HEK293 (cell line): Measurements from ENCODE around the gene ZNF831.

Experiments used
- ZBTB21 ChIP-seq: fragments of 450-650 bp; formaldehyde crosslinking; IDR thresholded peaks from 2 replicates; pipeline ENCODE4 v1.5.1; 2017; ENCODE audit warnings: missing biosample characterization, missing genetic modification characterization
- ZNF324 ChIP-seq: fragments of 450-650 bp; formaldehyde crosslinking; IDR thresholded peaks from 2 replicates; pipeline ENCODE4 v1.5.1; 2016; ENCODE audit warnings: missing biosample characterization, missing genetic modification characterization
- TF ChIP-seq, protein P1 (sequence below): fragments of 450-650 bp; formaldehyde crosslinking; IDR thresholded peaks from 2 replicates; pipeline ENCODE4 v1.5.1; 2016; ENCODE audit warnings: missing biosample characterization, missing genetic modification characterization

DNA sequence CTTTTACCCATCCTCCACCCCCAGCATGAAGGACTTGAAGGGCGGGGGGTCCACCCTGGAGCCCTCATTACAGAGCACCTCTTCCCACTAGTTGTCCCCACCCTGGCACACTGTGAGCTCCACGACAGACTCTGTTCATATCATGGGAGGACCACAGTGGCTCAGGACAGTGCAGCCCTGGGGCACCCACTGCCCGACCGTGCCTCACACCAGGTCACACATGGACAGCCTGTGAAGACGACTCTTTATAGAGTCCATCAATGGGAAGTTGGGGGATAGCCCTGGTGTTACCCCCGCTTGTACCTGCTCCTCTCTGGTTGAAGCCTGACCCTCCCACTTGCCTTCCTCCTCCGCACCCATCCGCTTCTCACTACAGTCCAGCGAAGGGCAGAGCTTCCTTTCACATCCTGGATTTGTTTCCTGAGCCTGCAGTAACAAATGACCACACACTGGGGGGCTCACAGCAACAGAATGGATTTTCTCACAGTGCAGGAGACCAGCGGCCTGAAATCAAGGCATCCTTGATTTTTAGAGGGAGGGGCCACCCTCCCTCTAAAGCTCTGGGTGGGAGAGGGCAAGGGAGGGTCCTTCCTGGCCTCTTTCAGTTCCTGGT, 15.5 kb downstream of the ZNF831 start:
- TF ChIP-seq, protein P1, sequence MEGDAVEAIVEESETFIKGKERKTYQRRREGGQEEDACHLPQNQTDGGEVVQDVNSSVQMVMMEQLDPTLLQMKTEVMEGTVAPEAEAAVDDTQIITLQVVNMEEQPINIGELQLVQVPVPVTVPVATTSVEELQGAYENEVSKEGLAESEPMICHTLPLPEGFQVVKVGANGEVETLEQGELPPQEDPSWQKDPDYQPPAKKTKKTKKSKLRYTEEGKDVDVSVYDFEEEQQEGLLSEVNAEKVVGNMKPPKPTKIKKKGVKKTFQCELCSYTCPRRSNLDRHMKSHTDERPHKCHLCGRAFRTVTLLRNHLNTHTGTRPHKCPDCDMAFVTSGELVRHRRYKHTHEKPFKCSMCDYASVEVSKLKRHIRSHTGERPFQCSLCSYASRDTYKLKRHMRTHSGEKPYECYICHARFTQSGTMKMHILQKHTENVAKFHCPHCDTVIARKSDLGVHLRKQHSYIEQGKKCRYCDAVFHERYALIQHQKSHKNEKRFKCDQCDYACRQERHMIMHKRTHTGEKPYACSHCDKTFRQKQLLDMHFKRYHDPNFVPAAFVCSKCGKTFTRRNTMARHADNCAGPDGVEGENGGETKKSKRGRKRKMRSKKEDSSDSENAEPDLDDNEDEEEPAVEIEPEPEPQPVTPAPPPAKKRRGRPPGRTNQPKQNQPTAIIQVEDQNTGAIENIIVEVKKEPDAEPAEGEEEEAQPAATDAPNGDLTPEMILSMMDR (tag by site-specific recombination) = no peak
- TF ChIP-seq ZNF324 (tag by site-specific recombination) = no peak
- TF ChIP-seq ZBTB21 = no peak
